Subcutaneous adipose tissue (tissue), 4 donors: Measurements from ENCODE around the gene CTDP1. TPM values are rescaled to one million over a fixed set of nuclear protein-coding genes. Genes with fewer than 3 reads are reported as not detected.

Source experiments
- CTCF ChIP-seq: fragments of 450-650 bp; IDR thresholded peaks from one replicate; pipeline ENCODE4 v1.5.1; 2016; ENCODE audit warnings: low read depth, mild to moderate bottlenecking, control low read depth, antibody characterized with exemption, moderate library complexity
- total RNA-seq, 4 donors: library from RNA; depleted of rRNA; stranded (reverse); fragments of >200 nt; gene quantifications; one replicate each; pipeline ENCODE4 v1.1.0, GENCODE V29; 2016

Gene CTDP1
- total RNA-seq, 4 donors from 2014 or later, result 11.3 to 19.2 (median 16.2) TPM

- no peak for TF ChIP-seq CTCF
Measured at GRCh38 chr18:79645291-79645983, 34.2 kb upstream of the CTDP1 start.

DNA sequence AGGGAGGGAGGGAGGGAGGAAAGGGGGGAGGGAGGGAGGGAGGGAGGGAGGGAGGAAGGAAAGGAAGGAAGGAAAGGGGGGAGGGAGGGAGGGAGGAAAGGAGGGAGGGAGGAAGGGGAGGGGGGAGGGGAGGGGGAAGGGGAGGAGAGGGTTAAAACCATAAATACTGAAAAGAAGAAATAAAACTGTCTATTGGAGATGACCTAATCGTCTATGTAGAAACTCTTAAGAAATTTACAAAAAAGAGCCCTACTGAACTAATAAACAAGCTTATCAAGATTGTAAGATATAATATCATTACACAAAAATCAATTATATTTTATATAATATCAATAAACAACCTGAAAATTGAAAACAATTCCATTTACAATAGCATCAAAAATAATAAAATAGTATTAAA is 32.3 kb upstream of the CTDP1 start:
- TF ChIP-seq CTCF, result no peak

DNA sequence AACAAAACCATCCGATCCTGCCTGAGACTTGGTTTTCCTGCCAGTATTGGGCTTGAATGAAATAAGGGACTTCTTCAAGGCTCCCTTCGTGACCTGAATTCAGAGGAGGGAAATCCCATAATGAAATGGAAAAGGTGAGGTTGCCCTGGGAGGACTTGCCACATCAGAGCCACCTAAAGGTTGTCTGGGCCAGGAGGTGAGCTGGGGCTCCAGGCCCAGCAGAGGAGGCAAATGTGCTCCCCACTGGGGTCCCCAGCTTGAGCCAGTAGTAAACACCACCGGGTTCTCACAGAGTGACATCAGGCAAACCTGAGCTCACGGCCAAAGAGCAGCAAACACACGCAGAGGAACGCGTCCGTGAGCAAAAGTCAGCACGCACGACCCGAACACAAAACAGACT is 28.6 kb upstream of the CTDP1 start:
- no peak for TF ChIP-seq CTCF

DNA sequence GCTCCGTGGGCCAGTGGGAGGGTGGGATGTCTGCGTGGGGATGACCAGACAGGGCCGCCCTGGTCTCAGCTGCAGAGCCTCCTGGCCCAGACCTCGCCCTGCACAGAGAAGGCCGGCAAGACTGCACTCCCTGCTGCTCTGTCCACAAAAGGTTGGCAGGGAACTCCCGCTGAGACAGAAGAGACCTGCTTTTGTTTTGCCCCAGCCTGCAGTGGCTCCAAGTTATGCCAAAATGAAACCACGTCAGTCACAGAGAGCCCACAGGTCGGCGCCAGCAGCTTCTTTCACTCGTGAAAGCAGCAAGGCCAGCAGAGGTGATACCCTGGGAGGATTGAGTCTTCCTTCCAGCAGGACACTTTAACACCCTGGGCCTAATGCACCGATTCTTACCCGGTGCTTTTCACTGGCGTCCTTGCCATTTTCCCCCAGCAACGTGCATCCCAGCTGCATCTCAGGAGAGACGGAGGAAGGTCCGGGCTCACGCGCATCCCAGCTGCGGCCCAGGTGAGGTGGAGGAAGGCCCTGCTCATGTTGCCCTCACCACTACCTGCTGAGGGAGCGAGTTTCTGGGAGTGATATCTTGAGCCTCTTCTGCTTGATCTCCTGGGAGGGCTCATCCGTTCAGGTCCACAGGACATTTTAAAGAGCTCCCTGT is 22.1 kb upstream of the CTDP1 start:
- no peak for TF ChIP-seq CTCF

DNA sequence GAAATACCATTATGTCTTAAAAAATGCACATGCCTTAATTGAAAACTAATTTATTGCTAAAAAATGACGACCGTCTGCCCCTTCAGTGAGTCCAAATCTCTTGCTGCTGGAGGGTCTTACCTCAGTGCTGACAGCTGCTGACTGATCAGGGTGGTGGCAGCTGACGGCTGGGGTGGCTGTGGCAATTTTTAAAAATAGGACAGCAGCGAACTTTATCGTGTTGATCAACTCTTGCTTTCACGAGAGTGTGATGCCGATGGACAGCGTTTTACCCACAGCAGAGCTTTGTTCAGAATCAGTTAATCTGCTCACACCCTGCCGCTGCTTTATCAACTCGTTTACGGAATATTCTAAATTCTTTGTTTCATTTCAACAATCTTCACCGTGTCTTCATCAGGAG is 21.2 kb upstream of the CTDP1 start:
- TF ChIP-seq CTCF, result no peak

- TF ChIP-seq CTCF, result no peak
Measured at GRCh38 chr18:79659733-79660132, 19.9 kb upstream of the CTDP1 start.

- no peak for TF ChIP-seq CTCF
Measured at GRCh38 chr18:79662034-79662433, 17.6 kb upstream of the CTDP1 start.
